HS-27A (cell line): ENCODE data around the gene ACTL7A.
"Not testable (repeated sequence)": the region's sequence is repeated elsewhere in the genome, so short reads cannot be mapped to it uniquely, and the experiment has no call there.

Source experiments
- DNase-seq: peaks from one replicate; pipeline ENCODE4 v3.0.0-alpha.2; 2012; ENCODE audit warnings: low read depth, missing footprints

Gene ACTL7A

GRCh38 chr9:108877524-108877923, 15.5 kb downstream of the ACTL7A start:
- no peak for DNase-seq

- no peak for DNase-seq
Measured at GRCh38 chr9:108880738-108881316, 18.8 kb downstream of the ACTL7A start.

- no peak for DNase-seq
Measured at GRCh38 chr9:108882052-108882888, 20.2 kb downstream of the ACTL7A start.

GRCh38 chr9:108883085-108883484, 21.0 kb downstream of the ACTL7A start:
- DNase-seq, result no peak

GRCh38 chr9:108884701-108885100, 22.6 kb downstream of the ACTL7A start:
- no peak for DNase-seq

- peak; percentile 42 for DNase-seq
Measured at GRCh38 chr9:108885643-108886348, 23.7 kb downstream of the ACTL7A start.

GRCh38 chr9:108886594-108887271, 24.7 kb downstream of the ACTL7A start:
- not testable (repeated sequence) for DNase-seq

GRCh38 chr9:108889649-108890067, 27.6 kb downstream of the ACTL7A start:
- no peak for DNase-seq

- DNase-seq, result no peak
Measured at GRCh38 chr9:108894225-108894997, 32.3 kb downstream of the ACTL7A start.

- no peak for DNase-seq
Measured at GRCh38 chr9:108897324-108898096, 35.4 kb downstream of the ACTL7A start.

- not testable (repeated sequence) for DNase-seq
Measured at GRCh38 chr9:108899023-108899695, 37.1 kb downstream of the ACTL7A start.

- DNase-seq, result no peak
Measured at GRCh38 chr9:108900176-108900575, 38.1 kb downstream of the ACTL7A start.

GRCh38 chr9:108903420-108904103, 41.5 kb downstream of the ACTL7A start:
- no peak for DNase-seq

- no peak for DNase-seq
Measured at GRCh38 chr9:108904161-108904560, 42.1 kb downstream of the ACTL7A start.

GRCh38 chr9:108905494-108905893, 43.4 kb downstream of the ACTL7A start:
- no peak for DNase-seq

- DNase-seq, result no peak
Measured at GRCh38 chr9:108910402-108910801, 48.3 kb downstream of the ACTL7A start.

- no peak for DNase-seq
Measured at GRCh38 chr9:108910914-108911313, 48.8 kb downstream of the ACTL7A start.

- DNase-seq, result no peak
Measured at GRCh38 chr9:108911820-108912219, 49.8 kb downstream of the ACTL7A start.
